Mucosa of gallbladder (tissue), 1 donor: ENCODE results near the gene TMEM108. TPM values are rescaled to one million over a fixed set of nuclear protein-coding genes. Genes with fewer than 3 reads are reported as not detected.

Experiments
- DNase-seq: peaks from one replicate; pipeline ENCODE4 v3.0.0-alpha.2; 2020; ENCODE audit warnings: low spot score
- total RNA-seq: library from RNA; stranded (reverse); gene quantifications from one replicate; pipeline ENCODE4 v1.2.1, GENCODE V29; 2021
- donor health status: DM: no; HTN: no; CAD: no.

Gene TMEM108
- total RNA-seq, 1 donor from 2014 or later: 0.95 TPM

- DNase-seq: no peak
These were observed 380.2 kb downstream of the TMEM108 start for GRCh38 chr3:133418361-133418760.

GRCh38 chr3:133419151-133419909, 381.1 kb downstream of the TMEM108 start:
- DNase-seq: no peak

- DNase-seq: no peak
These were observed 387.0 kb downstream of the TMEM108 start for GRCh38 chr3:133424937-133425869.

- no peak for DNase-seq
These were observed 387.7 kb downstream of the TMEM108 start for GRCh38 chr3:133425898-133426297.

- DNase-seq: no peak
These were observed 388.5 kb downstream of the TMEM108 start for GRCh38 chr3:133426721-133427120.

GRCh38 chr3:133428552-133428951, 390.4 kb downstream of the TMEM108 start:
- no peak for DNase-seq

- DNase-seq: no peak
These were observed 390.9 kb downstream of the TMEM108 start for GRCh38 chr3:133429063-133429462.

GRCh38 chr3:133439563-133439962, 401.4 kb downstream of the TMEM108 start:
- no peak for DNase-seq

GRCh38 chr3:133440652-133441051, 402.5 kb downstream of the TMEM108 start:
- DNase-seq: no peak

GRCh38 chr3:133441867-133442270, 403.7 kb downstream of the TMEM108 start:
- DNase-seq: no peak

GRCh38 chr3:133442518-133442917, 404.3 kb downstream of the TMEM108 start:
- no peak for DNase-seq

- no peak for DNase-seq
These were observed 405.6 kb downstream of the TMEM108 start for GRCh38 chr3:133443649-133444422.

GRCh38 chr3:133444423-133444774, 406.2 kb downstream of the TMEM108 start:
- no peak for DNase-seq

GRCh38 chr3:133445108-133445507, 406.9 kb downstream of the TMEM108 start:
- no peak for DNase-seq
